Adipose tissue (tissue), 3 donors: Measurements from ENCODE around the gene KIZ. TPM values are rescaled to one million over a fixed set of nuclear protein-coding genes. Genes with fewer than 3 reads are reported as not detected.
"Not testable (repeated sequence)": the region's sequence is repeated elsewhere in the genome, so short reads cannot be mapped to it uniquely, and the experiment has no call there.

Experiments used
- H3K27ac ChIP-seq: one replicate; pipeline ENCODE4 v1.5.1; 2013; ENCODE audit warnings: low read depth, low read length
- WGBS, 3 donors: extraction: QIAGEN DNeasy Blood & Tissue Kit; methylation state at CpG; one replicate each; pipeline ENCODE4 v1.1.7; 2013; 5-methylcytosine and 5-hydroxymethylcytosine counted together
- polyA plus RNA-seq, 3 donors: library from polyadenylated mRNA; stranded (reverse); fragments of 200-250 nt; gene quantifications; one replicate each; pipeline ENCODE4 v1.2.3, GENCODE V29; 2013
- donor health status: healthy with polysubstance abuse.
- donor health status: Bipolar disorder and iron deficiency.
- donor health status: healthy.

KIZ gene
- polyA plus RNA-seq, 3 donors = 8.5 to 17.5 (median 13.5) TPM

GRCh38 chr20:21157006-21157405, 31.1 kb downstream of the KIZ start:
- 93 to 99% (median 95%) methylated on average over 4 of the region's 4 CpGs for WGBS, 3 donors
- H3K27ac ChIP-seq = no peak overlapping the region

- 85 to 90% (median 86%) methylated on average over 6 of the region's 6 CpGs for WGBS, 3 donors
- no peak overlapping the region for H3K27ac ChIP-seq
Observed at GRCh38 chr20:21159658-21160380, 33.9 kb downstream of the KIZ start.

- WGBS, 3 donors = 94 to 97% (median 95%) methylated on average over 5 of the region's 5 CpGs
- H3K27ac ChIP-seq = no peak overlapping the region
Observed at GRCh38 chr20:21161926-21162325, 36.0 kb downstream of the KIZ start.

GRCh38 chr20:21162631-21163030, 36.7 kb downstream of the KIZ start:
- no peak overlapping the region for H3K27ac ChIP-seq
- 84 to 90% (median 85%) methylated on average over 3 of the region's 3 CpGs for WGBS, 3 donors

- 73 to 93% (median 78%) methylated on average over 2 of the region's 2 CpGs for WGBS, 3 donors
- H3K27ac ChIP-seq = no peak overlapping the region
Observed at GRCh38 chr20:21166801-21167200, 40.9 kb downstream of the KIZ start.

- H3K27ac ChIP-seq = no peak overlapping the region
- WGBS, 3 donors = 99 to 100% (median 100%) methylated on average over 5 of the region's 5 CpGs
Observed at GRCh38 chr20:21167261-21167660, 41.4 kb downstream of the KIZ start.

GRCh38 chr20:21168061-21168460, 42.2 kb downstream of the KIZ start:
- WGBS, 3 donors = 95 to 100% (median 100%) methylated on average over 3 of the region's 3 CpGs
- H3K27ac ChIP-seq = not testable (repeated sequence)

GRCh38 chr20:21172626-21173025, 46.7 kb downstream of the KIZ start:
- WGBS, 3 donors = 95 to 98% (median 96%) methylated on average over 2 of the region's 2 CpGs
- H3K27ac ChIP-seq = no peak overlapping the region

GRCh38 chr20:21173485-21173884, 47.6 kb downstream of the KIZ start:
- H3K27ac ChIP-seq = no peak overlapping the region
- 63 to 87% (median 67%) methylated on average over 2 of the region's 2 CpGs for WGBS, 3 donors

- 75 to 93% (median 85%) methylated on average over 2 of the region's 2 CpGs for WGBS, 3 donors
- no peak overlapping the region for H3K27ac ChIP-seq
Observed at GRCh38 chr20:21174516-21175239, 48.8 kb downstream of the KIZ start.

GRCh38 chr20:21175433-21175832, 49.6 kb downstream of the KIZ start:
- H3K27ac ChIP-seq = no peak overlapping the region

GRCh38 chr20:21177767-21178166, 51.9 kb downstream of the KIZ start:
- 93 to 97% (median 95%) methylated on average over 2 of the region's 2 CpGs for WGBS, 3 donors
- H3K27ac ChIP-seq = no peak overlapping the region

GRCh38 chr20:21179757-21180156, 53.9 kb downstream of the KIZ start:
- H3K27ac ChIP-seq = no peak overlapping the region
- 61 to 94% (median 75%) methylated on average over 2 of the region's 2 CpGs for WGBS, 3 donors

- H3K27ac ChIP-seq = no peak overlapping the region
- WGBS, 3 donors = 70 to 79% (median 75%) methylated on average over 6 of the region's 6 CpGs
Observed at GRCh38 chr20:21180248-21180647, 54.4 kb downstream of the KIZ start.

- H3K27ac ChIP-seq = no peak overlapping the region
- WGBS, 3 donors = 92 to 97% (median 94%) methylated on average over 3 of the region's 3 CpGs
Observed at GRCh38 chr20:21181028-21181427, 55.1 kb downstream of the KIZ start.

GRCh38 chr20:21182832-21183563, 57.1 kb downstream of the KIZ start:
- H3K27ac ChIP-seq = no peak overlapping the region
- 55 to 79% (median 67%) methylated on average over 7 of the region's 7 CpGs for WGBS, 3 donors

GRCh38 chr20:21183722-21184121, 57.8 kb downstream of the KIZ start:
- 88 to 92% (median 90%) methylated on average over 2 of the region's 2 CpGs for whole genome bisulfite sequencing, 3 donors
- H3K27ac ChIP-seq = no peak overlapping the region

GRCh38 chr20:21184819-21185218, 58.9 kb downstream of the KIZ start:
- H3K27ac ChIP-seq = no peak overlapping the region
- 89 to 95% (median 91%) methylated on average over 3 of the region's 3 CpGs for WGBS, 3 donors

- WGBS, 3 donors = 95 to 96% (median 96%) methylated on average over 5 of the region's 5 CpGs
Observed at GRCh38 chr20:21185849-21186248, 60.0 kb downstream of the KIZ start.

More at GRCh38 chr20:21185849-21186248, 60.0 kb downstream of the KIZ start:
- no peak overlapping the region for H3K27ac ChIP-seq
